K562 (cell line): ENCODE results near the gene AMN1. TPM values are rescaled to one million over a fixed set of nuclear protein-coding genes. Genes with fewer than 3 reads are reported as not detected.
"Not testable (repeated sequence)": the region's sequence is repeated elsewhere in the genome, so short reads cannot be mapped to it uniquely, and the experiment has no call there.

ENCODE experiments used
- ATAC-seq: fragments of 200-7000 bp; cut with Tn5 transposase; 3 replicates; pipeline ENCODE4 v1.9.1; 2020; ENCODE audit warnings: moderate library complexity
- BruUV-seq: library from RNA; stranded (reverse); fragments of 400-500 nt; replicated peaks from 2 replicates; lab custom pipeline; 2021; lab: Mats Ljungman, UMichigan
- CTCF ChIA-PET: fragments of 300-600 bp; formaldehyde crosslinking; extraction: SDS; loops from one replicate; lab custom pipeline; 2021; ENCODE audit warnings: low intra/inter-chr PET ratio; lab: Yijun Ruan, JAX
- POLR2A ChIA-PET: fragments of 300-600, 350-650 bp; sonication (Branson Sonifier 250); formaldehyde crosslinking; extraction: SDS; loops from one replicate; lab custom pipeline; 2021; ENCODE audit warnings: antibody characterized with exemption, inconsistent platforms; lab: Yijun Ruan, JAX
- DNase-seq, 4 experiments: peaks; one replicate each; pipeline versions ENCODE4 v3.0.0 to v3.0.0-alpha.2; 2011 to 2018; ENCODE audit warnings: low spot score in 3 of 4, mixed read lengths in 3 of 4; ENCODE audit errors: extremely low read depth in 1 of 4
- FAIRE-seq: peaks from 2 replicates; lab custom pipeline; 2011; peaks lifted over from hg19 to GRCh38; lab: Jason Lieb, UNC
- H2AFZ ChIP-seq: 2 replicates; pipeline ENCODE4 v1.6.0; 2011; ENCODE audit warnings: low read depth, low read length, control low read depth, inconsistent platforms
- H3K27ac ChIP-seq: fragments of 200-600 bp; 3 replicates; pipeline ENCODE4 v1.8.0; 2011; ENCODE audit warnings: low read depth, mild to moderate bottlenecking, control low read depth, inconsistent platforms, low read length, moderate library complexity, mixed read lengths; ENCODE audit errors: extremely low read depth
- H3K27me3 ChIP-seq, 2 experiments: fragments of 300-600 bp in 1 of 2; 2 replicates in 1 of 2; 3 replicates in 1 of 2; pipeline versions ENCODE4 v1.6.0 to v1.8.0; 2011; ENCODE audit warnings: inconsistent platforms in 2 of 2, low read length in 2 of 2, mild to moderate bottlenecking in 1 of 2, mixed read lengths in 1 of 2, moderate library complexity in 1 of 2; ENCODE audit not compliant: control insufficient read depth in 2 of 2, insufficient read depth in 2 of 2
- H3K36me3 ChIP-seq: fragments of 300-600 bp; 3 replicates; pipeline ENCODE4 v1.8.0; 2011; ENCODE audit warnings: mild to moderate bottlenecking, low read length, inconsistent platforms; ENCODE audit not compliant: control insufficient read depth, insufficient read depth
- H3K4me1 ChIP-seq, 2 experiments: fragments of 200-600 bp in 1 of 2; replicated peaks in 1 of 2; 2 replicates in 1 of 2; 3 replicates in 1 of 2; pipeline versions ENCODE4 v1.5.1 to v1.8.0; 2011; ENCODE audit warnings: inconsistent platforms in 2 of 2, low read length in 2 of 2, mild to moderate bottlenecking in 1 of 2, mixed read lengths in 1 of 2, moderate library complexity in 1 of 2; ENCODE audit not compliant: control insufficient read depth in 2 of 2, insufficient read depth in 2 of 2
- H3K4me2 ChIP-seq: 2 replicates; pipeline ENCODE4 v1.6.1; 2011; ENCODE audit warnings: low read length, control low read depth, inconsistent platforms, mixed read lengths; ENCODE audit not compliant: insufficient read depth
- H3K4me3 ChIP-seq: fragments of 200-600 bp; sonication (generic), shearing (Covaris generic); 2 replicates; pipeline ENCODE4 v1.5.1; 2016; ENCODE audit warnings: control low read depth, inconsistent platforms
- H3K79me2 ChIP-seq: fragments of 200-600 bp; 3 replicates; pipeline ENCODE4 v1.8.0; 2011; ENCODE audit warnings: low read length, inconsistent platforms; ENCODE audit not compliant: control insufficient read depth, insufficient read depth
- H3K9ac ChIP-seq, 2 experiments: 2 replicates each; pipeline versions ENCODE4 v1.6.0 to v1.6.1; 2011; ENCODE audit warnings: low read depth in 2 of 2, low read length in 2 of 2, control low read depth in 1 of 2, inconsistent platforms in 1 of 2, mild to moderate bottlenecking in 1 of 2, mixed read lengths in 1 of 2; ENCODE audit not compliant: insufficient read depth in 1 of 2
- H3K9me1 ChIP-seq: one replicate; pipeline ENCODE4 v1.6.0; 2011; ENCODE audit warnings: inconsistent platforms, mild to moderate bottlenecking, low read length, moderate library complexity; ENCODE audit not compliant: control insufficient read depth, insufficient read depth
- H3K9me3 ChIP-seq: replicated peaks from 2 replicates; pipeline ENCODE4 v1.5.1; 2011; ENCODE audit warnings: low read depth, low read length, inconsistent platforms; ENCODE audit not compliant: control insufficient read depth, insufficient read depth
- H4K20me1 ChIP-seq: replicated peaks from 2 replicates; pipeline ENCODE4 v1.6.1; 2011; ENCODE audit warnings: low read length, inconsistent platforms, mixed read lengths; ENCODE audit not compliant: control insufficient read depth, insufficient read depth
- DDX20 ChIP-seq: fragments of 450-650 bp; IDR thresholded peaks from 2 replicates; pipeline ENCODE4 v1.6.1; 2016; ENCODE audit warnings: missing genetic modification characterization, low read depth, mild to moderate bottlenecking, missing compliant biosample characterization, moderate library complexity
- DPF2 ChIP-seq: fragments of 450-650 bp; IDR thresholded peaks from 2 replicates; pipeline ENCODE4 v1.6.1; 2016
- HDAC2 ChIP-seq: fragments of 450-650 bp; IDR thresholded peaks from 2 replicates; pipeline ENCODE4 v1.6.1; 2016; ENCODE audit warnings: mild to moderate bottlenecking
- KDM1A ChIP-seq, 2 experiments: fragments of 450-650 bp; IDR thresholded peaks; 2 replicates each; pipeline ENCODE4 v1.6.1; 2016; ENCODE audit warnings: mild to moderate bottlenecking in 2 of 2
- NFE2 ChIP-seq: IDR thresholded peaks from 2 replicates; pipeline ENCODE4 v1.6.1; 2014; ENCODE audit warnings: antibody characterized with exemption, low read depth
- PHF8 ChIP-seq: fragments of 200-600 bp; sonication (generic); IDR thresholded peaks from 2 replicates; pipeline ENCODE4 v1.6.1; 2012; ENCODE audit warnings: mixed run types, mild to moderate bottlenecking, inconsistent platforms, low read length, moderate library complexity, borderline replicate concordance
- PRPF4 ChIP-seq: fragments of 200-400 bp; formaldehyde crosslinking; IDR thresholded peaks from one replicate; pipeline ENCODE4 v1.6.1; 2017; ENCODE audit warnings: low read length, low read depth, mild to moderate bottlenecking; ENCODE audit not compliant: insufficient read depth, poor library complexity, severe bottlenecking
- RFX7 ChIP-seq: fragments of 250-450 bp; sonication (Bioruptor Pico); IDR thresholded peaks from 2 replicates; pipeline ENCODE4 v1.5.1; 2021; ENCODE audit warnings: mild to moderate bottlenecking
- SRSF1 ChIP-seq: fragments of 200-400 bp; formaldehyde crosslinking; IDR thresholded peaks from 2 replicates; pipeline ENCODE4 v1.6.1; 2017; ENCODE audit warnings: mild to moderate bottlenecking, low read depth, low read length, moderate library complexity
- STAT5A ChIP-seq: IDR thresholded peaks from 2 replicates; pipeline ENCODE4 v1.6.1; 2012; ENCODE audit warnings: low read length, inconsistent platforms, borderline replicate concordance
- TRIM24 ChIP-seq, 2 experiments: fragments of 450-650 bp; IDR thresholded peaks; 2 replicates each; pipeline ENCODE4 v1.6.1; 2016
- WGBS: fragments of 100-300 bp; shearing (Covaris generic); methylation state at CpG from one replicate; pipeline ENCODE4 v1.1.6; 2016; ENCODE audit warnings: low coverage, mixed read lengths; ENCODE audit not compliant: insufficient coverage; ENCODE audit errors: missing lambda C conversion rate; 5-methylcytosine and 5-hydroxymethylcytosine counted together
- in situ Hi-C: fragments of 300-500 bp; cut with MboI; formaldehyde crosslinking; loops from 4 replicates; pipeline ENCODE4 v1.15.0; 2018; ENCODE audit warnings: inconsistent platforms, mixed read lengths
- intact Hi-C: fragments of 100-400 bp; cut with micrococcal nuclease; formaldehyde crosslinking; loops from 2 replicates; pipeline ENCODE4 v1.14.2; 2022
- polyA plus RNA-seq, 8 experiments: library from polyadenylated mRNA; depleted of rRNA in 4 of 8; stranded (reverse) in 5 of 8; unstranded in 3 of 8; fragments of >200 nt; fragmentation: Nextera tagmentation in 2 of 8; fragmentation: Illumina TruSeq in 1 of 8; extraction: Ambion mirVana in 2 of 8; extraction: Trizol in 1 of 8; gene quantifications; 2 replicates each; pipeline versions ENCODE4 v1.2.1 to v1.2.3, GENCODE V29; 2011 to 2014; ENCODE audit warnings: inconsistent platforms in 1 of 8, missing spikeins in 1 of 8
- total RNA-seq, 7 experiments: library from RNA; depleted of rRNA in 6 of 7; stranded (reverse); fragments of >200 nt in 6 of 7; fragmentation: Illumina TruSeq in 2 of 7; extraction: Trizol in 2 of 7; gene quantifications; 2 replicates each; pipeline versions ENCODE4 v1.2.1 to v1.2.3, GENCODE V29; 2011 to 2021; ENCODE audit warnings: low replicate concordance in 1 of 7
- TF ChIP-seq, protein P1 (sequence below): sonication (generic); formaldehyde crosslinking; IDR thresholded peaks from 2 replicates; pipeline ENCODE4 v1.8.0; 2023; ENCODE audit warnings: missing genetic modification reagents, mild to moderate bottlenecking, borderline replicate concordance

AMN1 gene
- total and polyA plus RNA-seq, 9 of the 15 experiments (the other 6 are each of a cell fraction or from before 2014, with no cell fraction given): 5.2 to 27.6 (median 13.0) TPM

DNA sequence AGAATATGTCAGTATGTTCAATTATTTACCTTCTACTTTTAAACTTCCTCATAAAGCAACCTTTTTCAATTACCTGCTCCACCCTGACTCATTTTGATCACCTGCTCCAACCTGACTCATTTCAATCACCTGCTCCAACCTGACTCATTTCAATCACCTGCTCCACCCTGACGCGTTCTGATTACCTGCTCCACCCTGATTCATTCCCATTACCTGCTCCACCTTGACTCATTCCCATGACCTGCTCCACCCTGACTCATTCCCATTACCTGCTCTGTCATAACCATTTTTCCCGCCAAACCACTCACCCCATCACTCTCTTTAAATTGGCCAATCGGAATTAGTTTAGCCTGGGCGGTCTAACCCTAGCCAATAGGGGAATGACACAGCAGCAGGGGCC lies 29.5 kb upstream of the AMN1 start:
- peak in 1 of 2 experiments; percentile 69; a peak in 2 of 4 replicates for TF ChIP-seq TRIM24 (IDR thresholded peaks at IDR 0.05)
- peak in 1 of 2 experiments; percentile 8; a peak in 1 of 4 replicates for TF ChIP-seq KDM1A (IDR thresholded peaks at IDR 0.05)
- in situ Hi-C loops, FAIRE-seq, H3K4me1 ChIP-seq, H3K79me2 ChIP-seq, H3K4me3 ChIP-seq, H3K9me3 ChIP-seq, BruUV-seq, H3K27me3 ChIP-seq, ATAC-seq, H3K9ac ChIP-seq, H3K4me2 ChIP-seq, H3K9me1 ChIP-seq, H2AFZ ChIP-seq, H3K36me3 ChIP-seq, H4K20me1 ChIP-seq, CTCF ChIA-PET, POLR2A ChIA-PET, intact Hi-C loops, DNase-seq, H3K27ac ChIP-seq: not testable (repeated sequence)
- WGBS: 73% methylated on average over 3 of the region's 5 CpGs

DNA sequence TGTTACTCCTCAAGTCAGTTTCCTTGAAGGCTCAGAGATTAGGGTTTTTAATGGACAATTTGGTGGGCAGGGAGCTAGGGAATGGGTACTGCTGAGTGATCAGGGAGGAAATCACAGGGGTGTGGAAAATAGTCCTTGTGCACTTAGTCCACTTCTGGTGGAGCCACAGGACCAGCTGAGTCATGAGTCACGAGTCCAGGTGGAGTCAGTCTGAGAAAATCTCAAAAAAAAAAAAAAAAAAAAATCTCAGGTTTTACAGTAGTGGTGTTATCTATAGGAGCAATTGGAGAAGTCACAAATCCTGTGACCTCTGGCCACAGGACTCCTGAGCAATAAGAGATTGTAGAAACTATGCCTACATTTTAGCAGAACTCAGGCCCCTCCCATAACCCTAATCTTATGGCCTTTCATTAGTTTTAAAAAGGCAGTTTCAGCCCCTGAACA lies 28.2 kb upstream of the AMN1 start:
- peak; percentile 83 for FAIRE-seq
- no peak overlapping the region for H3K4me2 ChIP-seq
- TF ChIP-seq NFE2 (peak; percentile 83), SRSF1 (no peak), PRPF4 (no peak), RFX7 (CRISPR knock-in tag) (no peak), PHF8 (no peak), STAT5A (peak; percentile 55; the same call in 1 of the 2 replicates), DDX20 (tag) (peak; percentile 29; the same call in 1 of the 2 replicates), DPF2 (peak; percentile 82), HDAC2 (peak; percentile 100)
- TF ChIP-seq, protein P1, sequence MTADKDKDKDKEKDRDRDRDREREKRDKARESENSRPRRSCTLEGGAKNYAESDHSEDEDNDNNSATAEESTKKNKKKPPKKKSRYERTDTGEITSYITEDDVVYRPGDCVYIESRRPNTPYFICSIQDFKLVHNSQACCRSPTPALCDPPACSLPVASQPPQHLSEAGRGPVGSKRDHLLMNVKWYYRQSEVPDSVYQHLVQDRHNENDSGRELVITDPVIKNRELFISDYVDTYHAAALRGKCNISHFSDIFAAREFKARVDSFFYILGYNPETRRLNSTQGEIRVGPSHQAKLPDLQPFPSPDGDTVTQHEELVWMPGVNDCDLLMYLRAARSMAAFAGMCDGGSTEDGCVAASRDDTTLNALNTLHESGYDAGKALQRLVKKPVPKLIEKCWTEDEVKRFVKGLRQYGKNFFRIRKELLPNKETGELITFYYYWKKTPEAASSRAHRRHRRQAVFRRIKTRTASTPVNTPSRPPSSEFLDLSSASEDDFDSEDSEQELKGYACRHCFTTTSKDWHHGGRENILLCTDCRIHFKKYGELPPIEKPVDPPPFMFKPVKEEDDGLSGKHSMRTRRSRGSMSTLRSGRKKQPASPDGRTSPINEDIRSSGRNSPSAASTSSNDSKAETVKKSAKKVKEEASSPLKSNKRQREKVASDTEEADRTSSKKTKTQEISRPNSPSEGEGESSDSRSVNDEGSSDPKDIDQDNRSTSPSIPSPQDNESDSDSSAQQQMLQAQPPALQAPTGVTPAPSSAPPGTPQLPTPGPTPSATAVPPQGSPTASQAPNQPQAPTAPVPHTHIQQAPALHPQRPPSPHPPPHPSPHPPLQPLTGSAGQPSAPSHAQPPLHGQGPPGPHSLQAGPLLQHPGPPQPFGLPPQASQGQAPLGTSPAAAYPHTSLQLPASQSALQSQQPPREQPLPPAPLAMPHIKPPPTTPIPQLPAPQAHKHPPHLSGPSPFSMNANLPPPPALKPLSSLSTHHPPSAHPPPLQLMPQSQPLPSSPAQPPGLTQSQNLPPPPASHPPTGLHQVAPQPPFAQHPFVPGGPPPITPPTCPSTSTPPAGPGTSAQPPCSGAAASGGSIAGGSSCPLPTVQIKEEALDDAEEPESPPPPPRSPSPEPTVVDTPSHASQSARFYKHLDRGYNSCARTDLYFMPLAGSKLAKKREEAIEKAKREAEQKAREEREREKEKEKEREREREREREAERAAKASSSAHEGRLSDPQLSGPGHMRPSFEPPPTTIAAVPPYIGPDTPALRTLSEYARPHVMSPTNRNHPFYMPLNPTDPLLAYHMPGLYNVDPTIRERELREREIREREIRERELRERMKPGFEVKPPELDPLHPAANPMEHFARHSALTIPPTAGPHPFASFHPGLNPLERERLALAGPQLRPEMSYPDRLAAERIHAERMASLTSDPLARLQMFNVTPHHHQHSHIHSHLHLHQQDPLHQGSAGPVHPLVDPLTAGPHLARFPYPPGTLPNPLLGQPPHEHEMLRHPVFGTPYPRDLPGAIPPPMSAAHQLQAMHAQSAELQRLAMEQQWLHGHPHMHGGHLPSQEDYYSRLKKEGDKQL (CRISPR knock-in tag): no peak

More for the DNA sequence above, 28.2 kb upstream of the AMN1 start:
- peaks cover 0 to 7% of the 10 kb centered on the region in 2 experiments; a peak in 2 of 5 replicates for H3K4me1 ChIP-seq
- no peak overlapping the region for H2AFZ ChIP-seq
- no peaks in the 10 kb centered on the region for H3K9me3 ChIP-seq
- BruUV-seq: no TSS peak
- CTCF ChIA-PET: interaction anchor here (0.7 kb wide), 1 partner anchor 224 kb away, joined by 3 read pairs; no protein-coding TSS in a partner anchor
- intact Hi-C loops (no loop called here), in situ Hi-C loops (no loop called here)
- ATAC-seq (peak; percentile 90), DNase-seq (peak in 2 of 4 experiments; percentile 30 to 70)
- H3K36me3 ChIP-seq: no peaks in the 10 kb centered on the region
- H4K20me1 ChIP-seq: no peaks in the 10 kb centered on the region
- H3K9ac ChIP-seq: no peak overlapping the region
- no peak overlapping the region for H3K4me3 ChIP-seq
- no peaks in the 10 kb centered on the region for H3K27me3 ChIP-seq
- H3K79me2 ChIP-seq: no peaks in the 10 kb centered on the region
- H3K27ac ChIP-seq: no peak overlapping the region
- POLR2A ChIA-PET: no interaction called here
- WGBS: 0% methylated on average over 1 of the region's 1 CpG
- H3K9me1 ChIP-seq: no peaks in the 10 kb centered on the region
